Ascending aorta (tissue), 2 donors: ENCODE data around the gene TAF1D. TPM values are rescaled to one million over a fixed set of nuclear protein-coding genes. Genes with fewer than 3 reads are reported as not detected.
"Not testable (repeated sequence)": the region's sequence is repeated elsewhere in the genome, so short reads cannot be mapped to it uniquely, and the experiment has no call there.

Experiments used
- DNase-seq, 2 donors: peaks; one replicate each; pipeline ENCODE4 v3.0.0-alpha.2; 2019; ENCODE audit warnings: low spot score in 2 of 2
- H3K27ac ChIP-seq, 2 donors: fragments of 200-600 bp; sonication (generic); one replicate each; pipeline ENCODE4 v1.5.1; 2016 to 2017; ENCODE audit warnings: mild to moderate bottlenecking in 1 of 2
- H3K27me3 ChIP-seq: fragments of 200-600 bp; sonication (generic); one replicate; pipeline ENCODE4 v1.5.1; 2017
- H3K36me3 ChIP-seq, 2 donors: fragments of 200-600 bp; sonication (generic); one replicate each; pipeline ENCODE4 v1.5.1; 2016
- H3K4me1 ChIP-seq, 2 donors: fragments of 200-600 bp; sonication (generic); one replicate each; pipeline ENCODE4 v1.5.1; 2016 to 2017; ENCODE audit warnings: mild to moderate bottlenecking in 1 of 2
- H3K4me3 ChIP-seq, 2 donors: fragments of 200-600 bp; sonication (generic); one replicate each; pipeline ENCODE4 v1.5.1; 2016 to 2017; ENCODE audit warnings: mild to moderate bottlenecking in 1 of 2
- H3K9me3 ChIP-seq, 2 donors: fragments of 200-600 bp; sonication (generic); one replicate each; pipeline ENCODE4 v1.5.1; 2016
- intact Hi-C: fragments of 100-400 bp; cut with DNase I; formaldehyde crosslinking; loops from one replicate; pipeline ENCODE4 v1.15.1; 2023
- total RNA-seq: library from RNA; depleted of rRNA; stranded (reverse); fragments of >200 nt; gene quantifications from one replicate; pipeline ENCODE4 v1.1.0, GENCODE V29; 2016
- TF ChIP-seq, protein P1 (sequence below), 3 experiments: fragments of 200-600 bp in 2 of 3; fragments of 450-650 bp in 1 of 3; sonication (generic) in 2 of 3; IDR thresholded peaks; one replicate each; pipeline ENCODE4 v1.5.1; 2016 to 2019; ENCODE audit warnings: antibody characterized with exemption in 3 of 3, mild to moderate bottlenecking in 1 of 3, moderate library complexity in 1 of 3

TAF1D gene
- total RNA-seq, 1 donor from 2014 or later = 81.1 TPM

GRCh38 chr11:93783362-93783761 is 42.1 kb upstream of the TAF1D start:
- intact Hi-C loops = loop anchor here (5.0 to 10.0 kb wide), 2 partner anchors 121 to 239 kb away; partner anchors contain the start of genes CEP295 and SMCO4
- peak overlapping the region in 1 of 2 donors; percentile 91 for H3K27ac ChIP-seq
- TF ChIP-seq, protein P1, sequence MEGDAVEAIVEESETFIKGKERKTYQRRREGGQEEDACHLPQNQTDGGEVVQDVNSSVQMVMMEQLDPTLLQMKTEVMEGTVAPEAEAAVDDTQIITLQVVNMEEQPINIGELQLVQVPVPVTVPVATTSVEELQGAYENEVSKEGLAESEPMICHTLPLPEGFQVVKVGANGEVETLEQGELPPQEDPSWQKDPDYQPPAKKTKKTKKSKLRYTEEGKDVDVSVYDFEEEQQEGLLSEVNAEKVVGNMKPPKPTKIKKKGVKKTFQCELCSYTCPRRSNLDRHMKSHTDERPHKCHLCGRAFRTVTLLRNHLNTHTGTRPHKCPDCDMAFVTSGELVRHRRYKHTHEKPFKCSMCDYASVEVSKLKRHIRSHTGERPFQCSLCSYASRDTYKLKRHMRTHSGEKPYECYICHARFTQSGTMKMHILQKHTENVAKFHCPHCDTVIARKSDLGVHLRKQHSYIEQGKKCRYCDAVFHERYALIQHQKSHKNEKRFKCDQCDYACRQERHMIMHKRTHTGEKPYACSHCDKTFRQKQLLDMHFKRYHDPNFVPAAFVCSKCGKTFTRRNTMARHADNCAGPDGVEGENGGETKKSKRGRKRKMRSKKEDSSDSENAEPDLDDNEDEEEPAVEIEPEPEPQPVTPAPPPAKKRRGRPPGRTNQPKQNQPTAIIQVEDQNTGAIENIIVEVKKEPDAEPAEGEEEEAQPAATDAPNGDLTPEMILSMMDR (IDR thresholded peaks at IDR 0.05) = no peak

DNA sequence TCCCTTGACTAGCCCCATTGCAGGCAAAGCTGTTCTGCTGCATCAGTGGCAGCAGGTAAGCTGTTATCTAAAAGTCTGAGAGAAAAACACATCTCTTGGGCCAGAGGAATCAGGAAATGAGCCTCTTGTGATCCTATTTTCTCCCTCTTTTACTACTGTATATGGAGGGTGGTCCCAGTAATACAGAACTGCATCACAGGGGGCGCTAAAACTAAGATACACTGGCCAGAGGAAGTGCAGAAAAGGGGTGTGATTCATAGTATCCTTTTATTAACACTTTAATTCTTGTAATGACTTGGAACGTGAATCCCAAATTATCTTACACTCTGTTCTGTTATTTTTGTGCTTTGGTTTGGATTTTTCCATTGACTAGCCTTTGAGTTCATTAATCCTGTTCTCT is 34.0 kb upstream of the TAF1D start:
- intact Hi-C loops = no loop called here
- TF ChIP-seq, protein P1 (IDR thresholded peaks at IDR 0.05) = no peak
- H3K9me3 ChIP-seq = no peaks in the 10 kb centered on the region
- DNase-seq = no peak
- no peak overlapping the region for H3K4me3 ChIP-seq
- no peaks in the 10 kb centered on the region for H3K27me3 ChIP-seq
- no peaks in the 10 kb centered on the region for H3K4me1 ChIP-seq
- H3K27ac ChIP-seq = no peak overlapping the region
- no peaks in the 10 kb centered on the region for H3K36me3 ChIP-seq

More at GRCh38 chr11:93783362-93783761, 42.1 kb upstream of the TAF1D start:
- peaks cover 0 to 6% of the 10 kb centered on the region in 2 donors for H3K36me3 ChIP-seq
- DNase-seq = no peak
- H3K4me1 ChIP-seq = peaks cover 13 to 20% of the 10 kb centered on the region in 2 donors
- peak overlapping the region; percentile 96 to 97 for H3K4me3 ChIP-seq
- no peaks in the 10 kb centered on the region for H3K27me3 ChIP-seq
- no peaks in the 10 kb centered on the region for H3K9me3 ChIP-seq

- H3K4me3 ChIP-seq, H3K36me3 ChIP-seq, H3K4me1 ChIP-seq, H3K9me3 ChIP-seq, H3K27me3 ChIP-seq, intact Hi-C loops, DNase-seq, H3K27ac ChIP-seq: not testable (repeated sequence)
Measured at GRCh38 chr11:93774560-93774959, 33.3 kb upstream of the TAF1D start.

- H3K9me3 ChIP-seq = no peaks in the 10 kb centered on the region
- no peaks in the 10 kb centered on the region for H3K27me3 ChIP-seq
- no peaks in the 10 kb centered on the region for H3K36me3 ChIP-seq
- no peaks in the 10 kb centered on the region for H3K4me1 ChIP-seq
- no peak for DNase-seq
- no peak overlapping the region for H3K27ac ChIP-seq
- H3K4me3 ChIP-seq = no peak overlapping the region
- intact Hi-C loops = no loop called here
- TF ChIP-seq, protein P1 (IDR thresholded peaks at IDR 0.05) = no peak
Measured at GRCh38 chr11:93773601-93774200, 32.4 kb upstream of the TAF1D start.

- Histone ChIP-seq H3K27ac (no peak overlapping the region), H3K9me3 (no peaks in the 10 kb centered on the region), H3K4me1 (no peaks in the 10 kb centered on the region), H3K4me3 (no peak overlapping the region), H3K27me3 (no peaks in the 10 kb centered on the region), H3K36me3 (no peaks in the 10 kb centered on the region)
- TF ChIP-seq, protein P1 (IDR thresholded peaks at IDR 0.05) = no peak
- intact Hi-C loops = no loop called here
- DNase-seq = no peak
Measured at GRCh38 chr11:93773045-93773477, 31.8 kb upstream of the TAF1D start.

GRCh38 chr11:93772123-93772522 is 30.8 kb upstream of the TAF1D start:
- no peak overlapping the region for H3K4me3 ChIP-seq
- intact Hi-C loops = no loop called here
- TF ChIP-seq, protein P1 (IDR thresholded peaks at IDR 0.05) = no peak
- H3K4me1 ChIP-seq = no peaks in the 10 kb centered on the region
- no peak overlapping the region for H3K27ac ChIP-seq
- no peaks in the 10 kb centered on the region for H3K9me3 ChIP-seq
- no peaks in the 10 kb centered on the region for H3K27me3 ChIP-seq
- DNase-seq = no peak
- no peaks in the 10 kb centered on the region for H3K36me3 ChIP-seq
